Measurements from ENCODE around the gene UGT2A1. TPM values are rescaled to one million over a fixed set of nuclear protein-coding genes. Genes with fewer than 3 reads are reported as not detected.
A peak's percentile ranks its signal among the peaks of the same experiment; 100 is the strongest.

Gene UGT2A1
- total RNA-seq, 3 donors from 2014 or later (not counting 1 experiment from before 2014, with no cell fraction given) = not detected

DNA sequence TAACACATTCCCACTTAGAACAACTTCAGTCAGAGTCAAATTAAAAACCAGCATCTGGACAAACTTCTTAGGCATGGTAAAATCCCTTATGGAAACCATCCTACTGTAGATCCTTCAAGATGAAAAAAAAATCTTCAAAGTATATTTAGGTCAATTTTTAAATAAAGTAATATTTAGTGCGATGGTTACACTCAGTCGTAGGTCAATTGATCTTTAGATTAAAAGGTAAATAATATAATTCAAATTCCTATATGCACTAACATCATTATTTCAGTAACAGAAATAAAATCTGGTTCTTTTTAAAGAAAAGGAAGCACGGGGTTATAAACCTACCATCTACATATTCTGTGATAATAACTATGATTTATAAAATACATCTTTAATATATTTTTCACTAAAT, 13.5 kb downstream of the UGT2A1 start, which contains the start of gene UGT2A2:
UGT2A2 (minus strand) TSS at position 101 of the 400 bp plus-strand sequence; CDS start at position 99, 2 bp downstream.
- no peak within 1 kb of the TSS for H3K27ac ChIP-seq (ENCODE audit: low read length)
- no peaks in the 10 kb centered on the region for H3K4me1 Mint-ChIP-seq
- no peak for ATAC-seq

DNA sequence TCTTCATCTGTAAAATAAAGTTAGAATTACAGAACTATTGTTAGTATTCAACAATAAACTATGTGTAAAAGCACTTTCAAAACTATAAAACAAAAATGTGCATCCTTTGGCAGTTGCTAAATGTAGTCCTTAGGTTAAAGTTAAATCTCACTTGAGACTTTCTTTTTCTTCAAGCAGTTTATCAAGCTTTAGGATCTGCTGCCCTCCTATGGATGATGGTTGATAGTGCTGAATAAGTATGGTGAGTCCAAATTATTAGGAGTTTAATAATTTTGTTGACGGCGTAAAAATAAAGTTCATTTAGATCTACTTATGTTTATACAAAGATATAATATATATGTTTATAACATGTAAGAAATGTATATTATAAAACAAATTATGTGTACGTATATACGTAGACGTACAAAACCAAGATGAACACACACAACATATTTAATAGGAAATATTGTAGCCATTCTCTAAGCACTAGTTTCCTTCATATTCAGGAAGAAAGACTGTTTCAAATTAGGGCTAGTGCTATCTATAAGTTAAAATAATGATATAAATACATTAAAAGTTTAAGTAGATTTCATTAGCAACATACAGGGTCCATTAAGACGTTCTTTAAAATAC, 35.9 kb downstream of the UGT2A1 start:
- Mint-ChIP-seq H3K27ac (no peak overlapping the region), H3K4me3 (no peak overlapping the region), H3K9me3 (peaks cover 2 to 13% of the 10 kb centered on the region in 2 donors), H3K4me1 (no peaks in the 10 kb centered on the region), H3K27me3 (ENCODE audit: low read depth in 2 of 2) (no peaks in the 10 kb centered on the region), H3K36me3 (no peaks in the 10 kb centered on the region)
- no peak for ATAC-seq
- Histone ChIP-seq H3K36me3 (ENCODE audit: control insufficient read depth, insufficient read depth, low read length) (no peaks in the 10 kb centered on the region), H3K27ac (ENCODE audit: low read length) (no peak overlapping the region), H3K4me3 (ENCODE audit: low read length) (no peak overlapping the region), H3K4me1 (ENCODE audit: control insufficient read depth, insufficient read depth, low read length) (no peaks in the 10 kb centered on the region), H3K27me3 (ENCODE audit: control insufficient read depth, insufficient read depth, low read length) (no peaks in the 10 kb centered on the region), H3K9me3 (ENCODE audit: control insufficient read depth, insufficient read depth, low read length) (no peaks in the 10 kb centered on the region)
- intact Hi-C loops (cut with micrococcal nuclease) = no loop called here
- peak in 1 of 2 donors; percentile 1 for DNase-seq
- WGBS (ENCODE audit: insufficient coverage) = no CpG with 5 or more reads among the region's 6 CpGs
- TF ChIP-seq, protein P1, sequence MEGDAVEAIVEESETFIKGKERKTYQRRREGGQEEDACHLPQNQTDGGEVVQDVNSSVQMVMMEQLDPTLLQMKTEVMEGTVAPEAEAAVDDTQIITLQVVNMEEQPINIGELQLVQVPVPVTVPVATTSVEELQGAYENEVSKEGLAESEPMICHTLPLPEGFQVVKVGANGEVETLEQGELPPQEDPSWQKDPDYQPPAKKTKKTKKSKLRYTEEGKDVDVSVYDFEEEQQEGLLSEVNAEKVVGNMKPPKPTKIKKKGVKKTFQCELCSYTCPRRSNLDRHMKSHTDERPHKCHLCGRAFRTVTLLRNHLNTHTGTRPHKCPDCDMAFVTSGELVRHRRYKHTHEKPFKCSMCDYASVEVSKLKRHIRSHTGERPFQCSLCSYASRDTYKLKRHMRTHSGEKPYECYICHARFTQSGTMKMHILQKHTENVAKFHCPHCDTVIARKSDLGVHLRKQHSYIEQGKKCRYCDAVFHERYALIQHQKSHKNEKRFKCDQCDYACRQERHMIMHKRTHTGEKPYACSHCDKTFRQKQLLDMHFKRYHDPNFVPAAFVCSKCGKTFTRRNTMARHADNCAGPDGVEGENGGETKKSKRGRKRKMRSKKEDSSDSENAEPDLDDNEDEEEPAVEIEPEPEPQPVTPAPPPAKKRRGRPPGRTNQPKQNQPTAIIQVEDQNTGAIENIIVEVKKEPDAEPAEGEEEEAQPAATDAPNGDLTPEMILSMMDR (IDR thresholded peaks at IDR 0.05) = no peak

More for the DNA sequence above, 13.5 kb downstream of the UGT2A1 start, which contains the start of gene UGT2A2:
- Mint-ChIP-seq H3K36me3 (no peaks in the 10 kb centered on the region), H3K27me3 (ENCODE audit: low read depth in 2 of 2) (peaks cover 2 to 6% of the 10 kb centered on the region in 2 donors), H3K9me3 (peaks cover 3 to 8% of the 10 kb centered on the region in 2 donors), H3K4me3 (no peak within 1 kb of the TSS), H3K27ac (no peak within 1 kb of the TSS)
- TF ChIP-seq, protein P1 (IDR thresholded peaks at IDR 0.05) = no peak
- Histone ChIP-seq H3K36me3 (ENCODE audit: control insufficient read depth, insufficient read depth, low read length) (no peaks in the 10 kb centered on the region), H3K4me3 (ENCODE audit: low read length) (no peak within 1 kb of the TSS), H3K27me3 (ENCODE audit: control insufficient read depth, insufficient read depth, low read length) (no peaks in the 10 kb centered on the region), H3K9me3 (ENCODE audit: control insufficient read depth, insufficient read depth, low read length) (no peaks in the 10 kb centered on the region), H3K4me1 (ENCODE audit: control insufficient read depth, insufficient read depth, low read length) (no peaks in the 10 kb centered on the region)
- intact Hi-C loops (cut with micrococcal nuclease) = no loop called here
- WGBS (ENCODE audit: insufficient coverage) = no CpG with 5 or more reads among the region's 3 CpGs
- no peak for DNase-seq

DNA sequence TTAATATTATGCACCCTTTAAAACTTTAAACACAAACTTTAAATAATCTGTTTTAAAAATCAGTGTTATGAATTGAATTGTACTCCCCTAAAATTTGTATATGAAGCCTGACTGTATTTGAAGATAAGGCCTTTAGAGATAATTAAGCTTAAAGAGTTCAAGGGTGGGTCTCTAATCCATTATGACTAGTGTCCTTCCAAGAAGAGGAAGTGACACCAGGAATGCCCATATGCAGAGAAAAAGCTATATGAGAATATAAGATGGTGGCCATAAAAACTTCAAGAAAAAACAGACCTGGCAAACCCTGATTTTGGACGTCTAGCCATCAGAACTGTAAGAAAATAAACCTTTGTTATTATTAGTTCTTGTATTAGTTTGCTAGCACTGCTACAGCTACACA, 42.6 kb downstream of the UGT2A1 start:
- intact Hi-C loops (cut with micrococcal nuclease) = no loop called here
- H3K36me3 ChIP-seq (ENCODE audit: control insufficient read depth, insufficient read depth, low read length) = no peaks in the 10 kb centered on the region
- no peaks in the 10 kb centered on the region for H3K9me3 ChIP-seq (ENCODE audit: control insufficient read depth, insufficient read depth, low read length)
- no peak overlapping the region for H3K4me3 Mint-ChIP-seq
- H3K27me3 ChIP-seq (ENCODE audit: control insufficient read depth, insufficient read depth, low read length) = no peaks in the 10 kb centered on the region
- peaks cover under 1 to 2% of the 10 kb centered on the region in 2 donors for H3K9me3 Mint-ChIP-seq
- H3K4me1 ChIP-seq (ENCODE audit: control insufficient read depth, insufficient read depth, low read length) = no peaks in the 10 kb centered on the region
- H3K27ac Mint-ChIP-seq = no peak overlapping the region
- no peaks in the 10 kb centered on the region for H3K36me3 Mint-ChIP-seq
- no peak overlapping the region for H3K4me3 ChIP-seq (ENCODE audit: low read length)
- no peak overlapping the region for H3K27ac ChIP-seq (ENCODE audit: low read length)
- DNase-seq = no peak
- WGBS (ENCODE audit: insufficient coverage) = no CpG with 5 or more reads among the region's 1 CpG
- no peaks in the 10 kb centered on the region for H3K4me1 Mint-ChIP-seq
- H3K27me3 Mint-ChIP-seq (ENCODE audit: low read depth in 2 of 2) = no peaks in the 10 kb centered on the region
- ATAC-seq = no peak
- TF ChIP-seq, protein P1 (IDR thresholded peaks at IDR 0.05) = no peak

DNA sequence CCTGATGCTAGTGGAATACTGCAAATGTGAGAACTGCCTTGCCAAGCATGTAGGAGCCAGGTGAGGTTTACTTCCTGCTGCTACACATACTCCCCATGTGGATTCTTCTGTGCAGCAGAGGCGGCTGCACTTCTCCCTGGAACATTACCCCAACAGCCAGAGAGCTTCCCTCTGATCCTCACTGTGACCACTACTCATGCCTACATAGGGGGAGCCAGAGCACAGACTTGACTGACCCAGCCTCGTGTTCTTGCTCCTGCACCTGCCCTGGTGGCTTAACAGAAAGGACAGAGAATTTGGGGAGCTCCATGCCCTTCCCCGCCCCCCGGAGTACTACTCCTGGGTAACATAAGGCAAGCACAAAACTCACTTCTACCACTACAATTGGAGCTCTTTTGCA, 52.0 kb downstream of the UGT2A1 start:
- intact Hi-C loops (cut with micrococcal nuclease) = no loop called here
- Histone ChIP-seq H3K4me1 (ENCODE audit: control insufficient read depth, insufficient read depth, low read length) (no peaks in the 10 kb centered on the region), H3K4me3 (ENCODE audit: low read length) (no peak overlapping the region), H3K9me3 (ENCODE audit: control insufficient read depth, insufficient read depth, low read length) (no peaks in the 10 kb centered on the region), H3K36me3 (ENCODE audit: control insufficient read depth, insufficient read depth, low read length) (no peaks in the 10 kb centered on the region), H3K27me3 (ENCODE audit: control insufficient read depth, insufficient read depth, low read length) (no peaks in the 10 kb centered on the region), H3K27ac (ENCODE audit: low read length) (no peak overlapping the region)
- ATAC-seq = no peak
- H3K9me3 Mint-ChIP-seq = peaks cover 5 to 8% of the 10 kb centered on the region in 2 donors
- no peak for DNase-seq
- WGBS (ENCODE audit: insufficient coverage) = 44% methylated on average over 4 of the region's 4 CpGs
- H3K4me1 Mint-ChIP-seq = no peaks in the 10 kb centered on the region
- no peak overlapping the region for H3K27ac Mint-ChIP-seq
- H3K27me3 Mint-ChIP-seq (ENCODE audit: low read depth in 2 of 2) = no peaks in the 10 kb centered on the region
- no peak overlapping the region for H3K4me3 Mint-ChIP-seq
- no peaks in the 10 kb centered on the region for H3K36me3 Mint-ChIP-seq
- TF ChIP-seq, protein P1 (IDR thresholded peaks at IDR 0.05) = no peak

All from natural killer cell (primary cell).